Stimulated activated CD4-positive, alpha-beta T cell treated with anti-CD3 and anti-CD28 coated beads, Interleukin-4, amount 100 ng/mL, for 4 hours (primary cell): ENCODE data around the gene CNTN1.

Experiments
- DNase-seq, 2 experiments: peaks; one replicate each; pipeline ENCODE4 v3.0.0-alpha.2; 2020

Gene CNTN1

DNA sequence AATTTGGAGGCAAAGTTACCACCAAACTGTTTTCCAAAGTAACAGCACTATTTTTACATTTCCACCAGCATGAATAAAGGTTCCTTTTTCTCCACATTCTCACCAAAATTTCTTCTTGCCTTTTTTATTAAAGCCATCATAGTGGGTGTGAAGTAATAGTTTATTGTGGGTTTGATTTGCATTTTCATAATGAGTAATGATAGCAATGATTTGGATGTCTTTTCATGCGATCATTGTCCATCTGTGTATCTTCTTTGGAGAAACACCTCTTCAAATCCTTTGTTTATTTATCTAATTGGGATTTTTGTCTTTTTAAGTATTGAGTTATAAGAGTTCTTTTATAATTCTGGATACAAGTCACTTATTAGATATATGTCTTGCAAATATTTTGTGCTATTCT is 172.7 kb downstream of the CNTN1 start:
- DNase-seq, result no peak

DNA sequence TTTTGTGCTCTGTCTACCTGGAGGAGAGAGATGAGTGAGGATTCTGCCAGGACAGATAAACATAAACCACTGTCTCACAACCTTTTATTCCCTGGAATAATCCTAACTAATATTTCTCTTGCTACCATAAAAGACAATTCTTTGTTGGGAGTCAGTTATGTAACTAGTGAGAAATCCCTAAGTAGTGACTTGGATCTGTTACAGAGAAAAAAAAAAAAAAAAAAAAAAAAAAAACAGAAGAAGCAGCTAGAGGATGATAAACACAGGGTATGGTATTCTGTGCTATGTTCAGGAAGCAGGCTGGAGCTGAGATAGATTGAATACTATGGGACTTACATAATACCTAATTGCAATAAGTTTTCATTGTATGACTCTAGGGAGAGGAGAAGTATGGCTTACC is 178.7 kb downstream of the CNTN1 start:
- no peak for DNase-seq

DNA sequence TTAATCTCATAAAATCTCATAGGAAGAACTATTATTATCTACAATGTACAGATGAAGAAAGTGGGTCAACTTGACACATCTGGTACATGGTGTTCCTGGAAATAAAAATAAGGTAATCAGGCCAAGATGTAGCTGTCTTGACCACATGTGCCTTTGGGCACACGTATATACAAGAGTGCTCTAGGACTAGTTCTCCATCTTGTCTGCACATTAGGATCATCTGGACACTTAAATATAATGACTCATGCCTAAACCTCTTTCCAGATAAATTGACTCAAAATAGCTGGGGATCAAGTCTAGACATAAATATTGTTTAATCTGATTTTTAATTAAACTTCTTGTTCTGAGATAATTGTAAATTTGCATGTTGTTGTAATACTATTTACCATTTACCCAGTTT is 182.6 kb downstream of the CNTN1 start:
- no peak for DNase-seq

GRCh38 chr12:40889329-40889728 is 197.1 kb downstream of the CNTN1 start:
- DNase-seq, result no peak

GRCh38 chr12:40892528-40892927 is 200.3 kb downstream of the CNTN1 start:
- DNase-seq, result no peak

GRCh38 chr12:40898505-40898904 is 206.3 kb downstream of the CNTN1 start:
- no peak for DNase-seq

GRCh38 chr12:40903040-40903439 is 210.8 kb downstream of the CNTN1 start:
- DNase-seq, result no peak

GRCh38 chr12:40907115-40907527 is 214.9 kb downstream of the CNTN1 start:
- no peak for DNase-seq

DNA sequence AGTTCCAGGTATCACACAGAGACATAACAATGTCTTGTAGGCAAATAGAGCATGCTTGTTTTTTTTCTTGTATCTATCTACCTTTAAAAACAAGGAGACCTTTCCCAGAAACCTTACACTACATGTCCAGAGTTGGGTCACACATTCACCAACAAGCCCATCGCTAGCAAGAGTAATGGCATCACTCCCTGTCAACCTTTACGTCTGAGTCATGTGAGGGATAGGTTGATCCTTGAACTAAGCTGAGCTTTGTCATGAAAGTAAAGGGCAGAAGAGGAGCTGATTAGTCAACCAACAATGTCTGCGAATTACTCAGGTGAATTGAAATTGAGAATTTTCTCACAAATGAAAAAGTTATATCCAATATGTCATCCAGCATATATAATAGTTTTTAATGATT is 219.4 kb downstream of the CNTN1 start:
- DNase-seq, result no peak

- no peak for DNase-seq
Measured at GRCh38 chr12:40915172-40915571, 222.9 kb downstream of the CNTN1 start.

DNA sequence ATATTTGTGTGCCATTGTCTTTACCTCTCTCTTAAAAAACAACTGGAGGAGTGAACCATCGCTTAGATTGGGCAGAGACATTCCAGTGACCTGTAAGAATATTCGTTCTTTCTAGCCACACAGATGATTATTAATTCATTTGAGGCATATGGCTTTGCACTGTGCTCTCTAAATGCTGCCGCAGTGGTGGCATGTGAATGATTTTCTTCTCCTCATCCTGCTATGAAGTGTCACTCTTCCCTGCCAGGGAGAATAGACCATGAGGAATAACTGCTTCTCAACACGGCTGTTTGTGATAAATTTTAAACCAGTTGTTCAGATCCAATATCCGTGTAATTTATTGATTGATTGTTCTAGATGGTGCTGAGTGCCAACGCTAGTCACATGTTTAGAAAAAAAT is 225.3 kb downstream of the CNTN1 start:
- DNase-seq, result no peak

DNA sequence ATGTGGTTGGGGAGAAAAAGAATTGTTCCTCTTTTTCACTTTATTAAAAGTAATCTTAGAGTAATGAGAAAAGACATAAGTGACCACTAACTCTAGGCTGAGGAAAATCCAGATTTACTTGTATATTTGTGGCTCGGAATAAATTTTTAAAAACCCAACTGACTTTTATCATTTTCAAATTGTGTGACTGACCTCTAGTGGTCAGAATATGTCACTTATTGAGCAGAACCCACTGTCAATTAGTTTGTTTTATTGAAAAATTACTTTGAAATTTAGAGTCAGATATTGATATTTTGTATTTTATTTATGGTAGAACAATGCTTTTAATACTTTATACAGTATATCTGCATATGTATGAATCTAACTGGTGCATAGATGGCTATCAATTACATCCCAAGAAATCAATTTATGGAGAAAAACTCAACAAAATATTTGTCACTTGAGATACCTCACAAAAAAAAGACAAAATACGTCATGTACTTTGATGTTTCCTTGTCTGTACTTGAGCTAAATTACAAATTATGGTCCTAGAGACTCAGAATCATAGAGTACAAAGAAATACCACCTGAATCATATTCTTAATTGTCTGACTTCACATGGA is 229.4 kb downstream of the CNTN1 start:
- no peak for DNase-seq

- no peak for DNase-seq
Measured at GRCh38 chr12:40937891-40938290, 245.7 kb downstream of the CNTN1 start.

GRCh38 chr12:40942326-40942725 is 250.1 kb downstream of the CNTN1 start:
- no peak for DNase-seq

DNA sequence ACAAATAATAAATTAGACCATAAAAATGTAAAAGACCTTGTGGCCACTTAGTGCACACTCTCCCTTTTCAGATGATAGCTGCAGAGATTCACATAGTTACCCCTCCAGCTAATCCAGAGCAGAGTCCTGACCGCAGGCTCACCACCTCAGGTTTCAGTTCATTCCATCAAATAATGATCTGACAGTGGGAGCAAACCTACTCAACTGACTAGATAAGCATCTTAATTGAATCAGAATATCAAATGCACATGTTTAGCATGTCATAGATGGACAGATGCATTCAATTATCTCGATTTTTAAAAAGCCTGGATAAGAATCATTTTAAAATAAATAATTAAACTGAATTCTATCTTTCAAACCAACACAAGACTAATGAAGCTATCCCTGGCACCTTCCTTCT is 253.5 kb downstream of the CNTN1 start:
- no peak for DNase-seq

DNA sequence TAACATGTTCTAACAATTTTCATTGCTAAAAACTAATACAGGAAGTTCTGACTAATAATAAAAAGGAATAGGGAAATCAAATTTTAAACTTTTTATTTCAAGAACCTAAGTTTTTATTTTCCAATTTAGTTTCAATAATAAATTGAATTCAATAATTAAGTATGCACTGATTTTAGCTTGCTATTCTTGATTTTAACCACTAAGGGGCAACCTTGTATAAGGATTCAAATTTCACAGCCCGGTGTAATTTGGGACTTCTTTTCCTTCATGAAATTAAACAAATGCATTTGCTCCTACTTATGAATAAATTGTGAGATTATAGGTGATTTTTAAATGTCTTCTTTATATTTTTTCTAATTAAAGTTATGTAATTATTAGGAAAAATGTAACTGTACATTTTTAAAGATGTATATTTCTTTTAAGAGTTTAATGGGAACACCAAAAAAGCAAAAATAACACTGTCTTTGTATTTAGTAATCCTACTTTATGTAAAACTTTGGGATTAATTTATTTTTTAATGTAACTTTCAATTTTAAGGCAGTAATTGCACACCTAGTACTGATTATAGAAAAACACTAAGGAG is 254.5 kb downstream of the CNTN1 start:
- no peak for DNase-seq

DNA sequence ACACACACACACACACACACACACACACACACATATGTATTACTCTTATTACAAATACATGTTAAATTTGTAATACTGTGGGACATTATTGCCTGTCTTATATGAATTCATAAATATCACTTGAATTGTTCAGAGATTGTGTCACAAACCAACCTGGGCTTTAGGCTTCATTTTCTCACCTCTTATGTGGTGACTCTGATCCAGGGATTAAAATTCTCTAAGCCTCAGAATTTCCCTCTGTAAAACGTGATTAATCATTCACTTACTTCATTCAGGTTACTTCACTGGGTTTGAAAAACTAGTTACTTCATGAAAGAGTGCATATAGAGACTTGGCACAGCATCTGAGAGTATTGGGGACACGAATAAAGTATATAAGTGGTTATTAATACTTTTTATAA is 255.6 kb downstream of the CNTN1 start:
- DNase-seq, result no peak

DNA sequence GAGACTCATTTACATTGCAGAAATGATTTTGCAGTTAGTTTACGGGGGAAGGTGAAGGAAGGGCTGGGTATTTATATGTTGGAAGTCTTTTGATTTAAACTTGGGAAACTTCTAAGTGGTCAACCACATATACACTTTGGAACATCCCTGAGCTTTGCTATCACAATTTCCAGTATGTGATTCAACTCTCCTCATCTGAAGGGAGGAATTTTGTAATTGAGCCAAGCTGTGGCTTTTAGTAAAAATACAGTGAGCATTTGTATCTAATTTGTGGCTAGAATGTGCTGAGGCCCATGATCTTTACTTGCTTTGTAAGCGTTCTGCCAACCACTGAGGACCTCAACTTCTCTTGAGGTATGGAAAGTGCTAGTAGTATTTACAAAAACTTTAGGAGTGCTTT is 260.8 kb downstream of the CNTN1 start:
- no peak for DNase-seq

DNA sequence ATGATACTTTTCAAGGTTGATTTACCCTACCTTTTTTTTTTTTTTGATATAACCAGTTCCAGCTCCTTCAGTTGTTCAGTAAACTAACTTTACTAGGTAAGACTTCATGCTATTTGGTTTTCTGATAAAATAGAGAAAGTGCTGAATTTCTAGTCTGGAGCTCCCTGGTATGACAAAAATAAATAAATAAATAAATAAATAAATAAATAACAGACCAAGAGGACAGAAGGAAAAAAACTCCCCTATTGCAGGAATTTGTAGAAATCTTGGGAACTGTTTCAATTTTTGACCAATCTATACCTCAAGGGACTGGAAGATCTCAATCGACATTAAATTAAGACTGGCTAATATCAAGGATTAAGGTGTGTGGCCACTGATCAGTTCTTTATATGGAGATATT is 265.2 kb downstream of the CNTN1 start:
- no peak for DNase-seq

DNA sequence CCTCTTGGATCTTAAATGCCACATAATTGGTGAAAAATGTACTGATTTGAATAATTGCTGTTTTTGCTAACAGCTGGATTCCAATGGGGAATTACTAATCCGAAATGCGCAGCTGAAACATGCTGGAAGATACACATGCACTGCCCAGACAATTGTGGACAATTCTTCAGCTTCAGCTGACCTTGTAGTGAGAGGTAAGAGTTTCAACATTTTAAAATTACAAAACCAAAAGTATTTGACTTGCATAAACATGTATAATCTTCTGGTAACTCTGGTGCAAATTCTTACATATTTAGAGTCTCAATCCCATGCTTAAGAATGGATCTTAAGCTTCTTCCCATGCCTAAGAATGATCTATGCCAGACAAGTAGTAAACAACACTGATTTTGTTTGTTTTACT is 266.8 kb downstream of the CNTN1 start:
- DNase-seq, result no peak

DNA sequence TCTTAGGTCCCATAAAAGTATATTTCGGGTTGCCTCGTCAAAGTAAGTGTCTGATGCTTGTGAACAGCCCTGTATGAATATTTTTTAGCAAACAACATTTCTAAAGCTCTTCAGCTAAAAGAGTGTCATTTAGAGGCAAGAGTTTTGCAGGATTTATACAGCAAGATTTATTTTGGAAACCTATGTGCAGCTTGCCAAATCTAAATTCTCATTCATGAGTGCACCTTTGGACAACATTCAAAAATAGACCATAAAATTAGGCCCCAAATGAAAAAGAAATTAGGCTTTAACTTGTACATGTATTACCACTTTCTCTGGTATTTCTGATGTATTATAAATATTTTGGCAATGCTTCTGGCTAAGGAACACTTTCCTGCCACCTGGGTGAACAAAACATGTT is 271.5 kb downstream of the CNTN1 start:
- DNase-seq, result no peak

DNA sequence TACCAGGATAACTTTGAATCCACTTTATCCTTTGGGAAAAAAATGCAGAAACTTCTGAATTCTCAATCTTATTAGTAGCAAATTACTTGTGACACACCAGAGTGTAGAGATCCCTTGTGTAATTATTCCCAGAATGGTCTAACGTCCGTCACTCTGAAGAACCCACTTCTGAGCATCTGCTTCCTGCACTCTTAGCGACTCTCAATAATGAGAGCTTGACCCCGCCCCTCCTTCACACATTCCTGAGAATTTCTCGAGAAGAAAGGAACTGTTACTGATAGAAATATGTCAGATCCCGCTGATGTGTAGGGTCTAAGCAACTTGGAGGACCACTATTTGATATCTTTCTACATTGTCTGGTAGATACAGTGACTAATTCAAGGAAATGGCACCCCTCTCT is 277.6 kb downstream of the CNTN1 start:
- no peak for DNase-seq

DNA sequence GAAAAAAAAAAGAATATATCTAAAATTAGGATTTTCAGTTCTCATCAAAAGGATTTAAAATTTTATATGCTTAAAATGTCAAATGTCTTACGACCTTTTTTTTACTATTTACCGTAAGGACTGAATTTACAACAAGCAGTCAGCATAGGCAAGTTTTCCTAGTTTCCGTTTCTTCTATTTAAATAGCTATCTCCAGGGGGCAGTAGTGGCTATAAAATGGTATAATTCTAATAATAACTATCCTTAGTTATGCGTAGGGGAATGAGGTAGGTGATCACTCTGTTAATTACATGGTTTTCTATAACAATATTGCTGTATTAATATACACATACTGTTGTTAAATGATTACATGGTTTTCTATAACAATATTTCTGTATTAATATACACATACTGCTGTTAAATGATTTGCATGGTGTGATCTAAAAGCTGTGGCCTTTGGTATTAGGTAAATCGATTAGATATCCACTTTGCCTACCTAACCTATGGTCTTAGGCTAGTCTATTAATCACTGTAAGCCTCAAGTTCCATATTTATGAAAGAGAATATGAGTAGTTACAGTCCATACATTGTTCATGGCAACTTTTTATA is 278.2 kb downstream of the CNTN1 start:
- no peak for DNase-seq

- no peak for DNase-seq
Measured at GRCh38 chr12:40971911-40972310, 279.7 kb downstream of the CNTN1 start.

GRCh38 chr12:40976546-40976945 is 284.3 kb downstream of the CNTN1 start:
- DNase-seq, result no peak
